OCI-LY3 (cell line): Measurements from ENCODE around the gene WDR75.

ENCODE experiments used
- CTCF ChIP-seq: fragments of 200-600, 300-600 bp; sonication (generic); IDR thresholded peaks from 2 replicates; pipeline ENCODE4 v1.5.1; 2014; ENCODE audit warnings: antibody characterized with exemption, low read length, low read depth
- EZH2phosphoT487 ChIP-seq: fragments of 200-600 bp; shearing (Covaris generic); IDR thresholded peaks from 2 replicates; pipeline ENCODE4 v1.6.1; 2018; ENCODE audit warnings: antibody characterized with exemption, mixed run types, low read depth

DNA sequence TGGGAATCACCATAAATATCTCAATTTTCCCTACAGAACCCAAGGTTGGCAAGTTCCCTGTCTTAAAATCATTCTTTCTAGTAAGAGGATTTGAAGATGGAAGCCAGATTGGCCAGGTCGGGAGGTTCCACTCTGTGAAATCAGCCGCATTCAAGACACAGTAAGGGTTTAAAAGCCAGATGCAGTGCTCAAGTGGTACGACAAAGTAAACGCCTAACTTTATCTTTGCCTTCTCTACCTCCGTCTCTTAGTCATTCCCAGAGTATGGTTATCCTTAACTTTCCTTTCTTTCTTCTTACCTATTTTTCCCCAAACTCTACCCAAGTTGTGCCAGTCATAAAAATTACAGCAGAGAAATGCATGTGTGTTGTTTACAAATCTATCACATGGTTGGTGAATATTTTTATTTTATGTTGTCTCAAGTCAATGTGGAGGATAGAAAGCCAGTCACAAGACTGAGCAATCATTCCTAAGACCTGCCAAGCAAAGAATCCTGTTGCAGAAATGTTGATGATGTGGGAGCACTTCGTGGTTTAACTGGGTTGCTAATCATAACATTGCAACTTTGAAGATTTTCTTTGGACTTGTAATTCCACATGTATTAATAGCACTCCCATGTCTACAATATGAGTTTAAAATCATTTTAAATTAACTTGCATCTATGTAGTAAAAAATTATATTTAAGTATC, 76.7 kb downstream of the WDR75 start:
- TF ChIP-seq CTCF (no peak), EZH2phosphoT487 (no peak)
